GM19193 (cell line): ENCODE results near the gene HS3ST6.

ENCODE experiments used
- POLR2A ChIP-seq: IDR thresholded peaks from 4 replicates; pipeline ENCODE4 v1.6.1; 2011; ENCODE audit not compliant: insufficient read depth, insufficient read length; ENCODE audit errors: extremely low read depth

Gene HS3ST6

GRCh38 chr16:1950559-1950958 is 32.3 kb upstream of the HS3ST6 start:
- TF ChIP-seq POLR2A = no peak

- TF ChIP-seq POLR2A = no peak
These were observed 31.8 kb upstream of the HS3ST6 start for GRCh38 chr16:1950047-1950446.

- TF ChIP-seq POLR2A = no peak
These were observed 31.3 kb upstream of the HS3ST6 start for GRCh38 chr16:1949507-1949906.

- TF ChIP-seq POLR2A = no peak
These were observed 29.1 kb upstream of the HS3ST6 start for GRCh38 chr16:1947369-1947670.

GRCh38 chr16:1946495-1947368 is 28.5 kb upstream of the HS3ST6 start:
- no peak for TF ChIP-seq POLR2A

GRCh38 chr16:1945559-1946391 is 27.6 kb upstream of the HS3ST6 start:
- no peak for TF ChIP-seq POLR2A

GRCh38 chr16:1944612-1945199 is 26.5 kb upstream of the HS3ST6 start:
- no peak for TF ChIP-seq POLR2A

GRCh38 chr16:1942810-1943726 is 24.9 kb upstream of the HS3ST6 start, which contains the start of gene MSRB1:
Gene MSRB1, minus strand, starts transcription at chr16:1943199. Its CDS starts 43 bp downstream, at chr16:1943156.
- peak; percentile 85 for TF ChIP-seq POLR2A

GRCh38 chr16:1942047-1942809 is 24.0 kb upstream of the HS3ST6 start:
- TF ChIP-seq POLR2A = no peak

- TF ChIP-seq POLR2A = no peak
These were observed 23.2 kb upstream of the HS3ST6 start for GRCh38 chr16:1941162-1942046.

- no peak for TF ChIP-seq POLR2A
These were observed 22.3 kb upstream of the HS3ST6 start for GRCh38 chr16:1940273-1941161.

GRCh38 chr16:1938910-1939309 is 20.7 kb upstream of the HS3ST6 start:
- TF ChIP-seq POLR2A = no peak
